Left ventricle myocardium inferior (tissue), 1 donor: ENCODE results near the gene ACVR1C. TPM values are rescaled to one million over a fixed set of nuclear protein-coding genes. Genes with fewer than 3 reads are reported as not detected.

Experiments used
- DNase-seq: peaks from one replicate; pipeline ENCODE4 v3.0.0-alpha.2; 2020
- H3K27ac ChIP-seq: fragments of 200-600 bp; replicated peaks from 2 replicates; pipeline ENCODE4 v1.8.0; 2021
- H3K27me3 ChIP-seq: fragments of 200-600 bp; 2 replicates; pipeline ENCODE4 v1.8.0; 2021; ENCODE audit warnings: low read depth
- H3K36me3 ChIP-seq: fragments of 200-600 bp; 2 replicates; pipeline ENCODE4 v1.8.0; 2021
- H3K4me1 ChIP-seq: fragments of 200-600 bp; 2 replicates; pipeline ENCODE4 v1.8.0; 2021
- H3K4me3 ChIP-seq: fragments of 200-600 bp; 2 replicates; pipeline ENCODE4 v1.8.0; 2021; ENCODE audit warnings: mild to moderate bottlenecking, moderate library complexity
- H3K9me3 ChIP-seq: fragments of 200-600 bp; replicated peaks from 2 replicates; pipeline ENCODE4 v1.8.0; 2021
- CTCF ChIP-seq: fragments of 200-600 bp; IDR thresholded peaks from 2 replicates; pipeline ENCODE4 v1.8.0; 2021; ENCODE audit warnings: antibody characterized with exemption, mild to moderate bottlenecking, borderline replicate concordance
- intact Hi-C: fragments of 100-400 bp; cut with micrococcal nuclease; formaldehyde crosslinking; loops from one replicate; pipeline ENCODE4 v1.11.0; 2022
- total RNA-seq: library from RNA; stranded (reverse); fragmentation: NEBNext Ultra II Directional; extraction: Animal tissue kit (Norgen Biotek cat#: 25700); gene quantifications from one replicate; pipeline ENCODE4 v1.2.1, GENCODE V29; 2021
- donor health status: DM: no; HTN: yes; CAD: no; lungs with severe emphysema.

Gene ACVR1C
- total RNA-seq, 1 donor from 2014 or later: 0.36 TPM

- DNase-seq: no peak
- Histone ChIP-seq H3K27ac (no peak overlapping the region), H3K36me3 (no peaks in the 10 kb centered on the region), H3K4me3 (no peak overlapping the region), H3K27me3 (peaks cover 24% of the 10 kb centered on the region), H3K4me1 (peaks cover 4% of the 10 kb centered on the region), H3K9me3 (peaks cover 1% of the 10 kb centered on the region)
- no peak for TF ChIP-seq CTCF
- intact Hi-C loops: no loop called here
These were observed 26.9 kb downstream of the ACVR1C start for GRCh38 chr2:157601807-157602206.

- no peak overlapping the region for H3K27ac ChIP-seq
- no peaks in the 10 kb centered on the region for H3K36me3 ChIP-seq
- TF ChIP-seq CTCF: peak; percentile 61
- peak overlapping the region; percentile 55 for H3K4me3 ChIP-seq
- H3K9me3 ChIP-seq: no peaks in the 10 kb centered on the region
- H3K27me3 ChIP-seq: peaks cover 29% of the 10 kb centered on the region
- peaks cover 4% of the 10 kb centered on the region for H3K4me1 ChIP-seq
- peak; percentile 19 for DNase-seq
- intact Hi-C loops: no loop called here
These were observed 31.5 kb downstream of the ACVR1C start for GRCh38 chr2:157596992-157597681.

- Histone ChIP-seq H3K9me3 (no peaks in the 10 kb centered on the region), H3K4me1 (peaks cover 4% of the 10 kb centered on the region), H3K36me3 (no peaks in the 10 kb centered on the region), H3K4me3 (no peak overlapping the region), H3K27me3 (peaks cover 20% of the 10 kb centered on the region), H3K27ac (no peak overlapping the region)
- intact Hi-C loops: no loop called here
- DNase-seq: no peak
- TF ChIP-seq CTCF: no peak
These were observed 35.3 kb downstream of the ACVR1C start for GRCh38 chr2:157593411-157593810.

GRCh38 chr2:157592948-157593347, 35.7 kb downstream of the ACVR1C start:
- Histone ChIP-seq H3K27ac (no peak overlapping the region), H3K4me3 (no peak overlapping the region), H3K9me3 (no peaks in the 10 kb centered on the region), H3K4me1 (peaks cover 4% of the 10 kb centered on the region), H3K36me3 (no peaks in the 10 kb centered on the region), H3K27me3 (peaks cover 16% of the 10 kb centered on the region)
- peak; percentile 23 for TF ChIP-seq CTCF
- no peak for DNase-seq
- intact Hi-C loops: no loop called here

GRCh38 chr2:157592374-157592773, 36.3 kb downstream of the ACVR1C start:
- Histone ChIP-seq H3K27ac (no peak overlapping the region), H3K9me3 (no peaks in the 10 kb centered on the region), H3K27me3 (peaks cover 10% of the 10 kb centered on the region), H3K36me3 (no peaks in the 10 kb centered on the region), H3K4me3 (no peak overlapping the region), H3K4me1 (peaks cover 4% of the 10 kb centered on the region)
- no peak for DNase-seq
- no peak for TF ChIP-seq CTCF
- intact Hi-C loops: no loop called here
